ENCODE results near the gene FSD1L. TPM values are rescaled to one million over a fixed set of nuclear protein-coding genes. Genes with fewer than 3 reads are reported as not detected.
A peak's percentile ranks its signal among the peaks of the same experiment; 100 is the strongest.

Gene FSD1L
- total RNA-seq, 1 experiment from 2014 or later = 5.5 TPM

GRCh38 chr9:105539452-105539851 is 91.6 kb downstream of the FSD1L start:
- Mint-ChIP-seq H3K27ac (no peak overlapping the region), H3K4me1 (no peaks in the 10 kb centered on the region), H3K27me3 (ENCODE audit: low read depth) (no peaks in the 10 kb centered on the region), H3K4me3 (no peak overlapping the region), H3K9me3 (peaks cover 2 to 3% of the 10 kb centered on the region in 2 experiments; a peak in 3 of 5 replicates), H3K36me3 (ENCODE audit: insufficient read depth in 1 of 3, low read depth in 3 of 3) (peaks cover 8 to 16% (median 11%) of the 10 kb centered on the region in 3 experiments; a peak in 6 of 7 replicates)
- Histone ChIP-seq H3K9ac (ENCODE audit: extremely low read depth, insufficient read length, low read length) (no peak overlapping the region), H3K4me2 (ENCODE audit: insufficient read depth, insufficient read length, low read length) (no peak overlapping the region), H3K4me1 (ENCODE audit: insufficient read depth, low read length) (no peaks in the 10 kb centered on the region), H2AK5ac (ENCODE audit: insufficient read length, low read length) (no peak overlapping the region), H4K8ac (replicated peaks; ENCODE audit: insufficient read length, low read depth, low read length) (no peak overlapping the region), H3K79me2 (ENCODE audit: insufficient read depth, low read length) (no peaks in the 10 kb centered on the region), H4K91ac (ENCODE audit: insufficient read length, low read depth, low read length) (no peak overlapping the region), H3K79me1 (ENCODE audit: insufficient read depth, low read depth, low read length, poor library complexity, severe bottlenecking) (no peaks in the 10 kb centered on the region), H2BK20ac (ENCODE audit: low read depth, low read length, poor library complexity, severe bottlenecking) (no peak overlapping the region), H2BK120ac (ENCODE audit: low read depth, low read length, poor library complexity, severe bottlenecking) (no peak overlapping the region), H2BK15ac (ENCODE audit: low read depth, low read length) (no peak overlapping the region), H3K9me3 (ENCODE audit: control insufficient read depth, low read depth, low read length) (no peaks in the 10 kb centered on the region), H2AFZ (ENCODE audit: low read length) (no peak overlapping the region), H4K20me1 (ENCODE audit: control insufficient read depth, insufficient read depth, insufficient read length) (no peaks in the 10 kb centered on the region), H3K4ac (ENCODE audit: low read depth, low read length) (no peak overlapping the region), H2BK12ac (ENCODE audit: insufficient read length, low read depth, low read length) (no peak overlapping the region), H3K18ac (ENCODE audit: insufficient read length, low read depth, low read length) (no peak overlapping the region), H4K5ac (ENCODE audit: insufficient read length, low read depth, low read length) (no peak overlapping the region), H3K27ac (ENCODE audit: insufficient read length, low read depth, low read length) (no peak overlapping the region), H3K14ac (ENCODE audit: insufficient read depth, low read length) (no peak overlapping the region), H2BK5ac (ENCODE audit: insufficient read length, low read length) (no peak overlapping the region), H3K23me2 (ENCODE audit: insufficient read length, low read depth, low read length, poor library complexity, severe bottlenecking) (no peaks in the 10 kb centered on the region), H3K23ac (ENCODE audit: insufficient read length, low read depth, low read length) (no peak overlapping the region), H3K56ac (ENCODE audit: insufficient read length, low read depth, low read length) (no peak overlapping the region), H3K27me3 (ENCODE audit: insufficient read depth, low read length) (no peaks in the 10 kb centered on the region), H3T11ph (ENCODE audit: low read length) (no peak overlapping the region)
- no peak for DNase-seq
- WGBS (ENCODE audit: extremely low coverage, insufficient read length, low lambda C conversion rate) = no CpG with 5 or more reads among the region's 1 CpG
- TF ChIP-seq CTCF (conservative IDR thresholded peaks at IDR 0.05) = peak; percentile 58; the same call in 2 of the 3 replicates

All from H9 (cell line).